BJ (cell line): ENCODE measurements around the gene WSCD1. TPM values are rescaled to one million over a fixed set of nuclear protein-coding genes. Genes with fewer than 3 reads are reported as not detected.

ENCODE experiments used
- CTCF ChIA-PET: fragments of 350-600 bp; formaldehyde crosslinking; extraction: SDS; loops from one replicate; lab custom pipeline; 2021; ENCODE audit warnings: antibody characterized with exemption, inconsistent platforms; lab: Yijun Ruan, JAX
- POLR2A ChIA-PET: fragments of 300-600 bp; sonication (Branson Sonifier 250); formaldehyde crosslinking; extraction: SDS; loops from one replicate; lab custom pipeline; 2021; ENCODE audit warnings: antibody characterized with exemption; lab: Charles Lee
- DNase-seq: peaks from one replicate; pipeline ENCODE4 v3.0.0-alpha.2; 2011; ENCODE audit warnings: low read depth
- H3K27me3 ChIP-seq: 2 replicates; pipeline ENCODE4 v1.6.0; 2011; ENCODE audit warnings: low read length; ENCODE audit not compliant: control insufficient read depth, insufficient read depth
- H3K36me3 ChIP-seq: 2 replicates; pipeline ENCODE4 v1.5.1; 2011; ENCODE audit warnings: low read length; ENCODE audit not compliant: control insufficient read depth, insufficient read depth
- H3K4me3 ChIP-seq: 2 replicates; pipeline ENCODE4 v1.5.1; 2011; ENCODE audit warnings: low read depth, mild to moderate bottlenecking, control low read depth, low read length
- polyA plus RNA-seq: library from polyadenylated mRNA; depleted of rRNA; stranded (reverse); fragments of >200 nt; gene quantifications from 2 replicates; pipeline ENCODE4 v1.2.3, GENCODE V29; 2011
- TF ChIP-seq, protein P1 (sequence below): IDR thresholded peaks from 2 replicates; pipeline ENCODE4 v1.5.1; 2011; ENCODE audit warnings: low read depth, mild to moderate bottlenecking, control low read depth, inconsistent platforms, low read length, moderate library complexity; ENCODE audit not compliant: insufficient read depth

The WSCD1 gene
- polyA plus RNA-seq, 1 experiment: 1.0 TPM

DNA sequence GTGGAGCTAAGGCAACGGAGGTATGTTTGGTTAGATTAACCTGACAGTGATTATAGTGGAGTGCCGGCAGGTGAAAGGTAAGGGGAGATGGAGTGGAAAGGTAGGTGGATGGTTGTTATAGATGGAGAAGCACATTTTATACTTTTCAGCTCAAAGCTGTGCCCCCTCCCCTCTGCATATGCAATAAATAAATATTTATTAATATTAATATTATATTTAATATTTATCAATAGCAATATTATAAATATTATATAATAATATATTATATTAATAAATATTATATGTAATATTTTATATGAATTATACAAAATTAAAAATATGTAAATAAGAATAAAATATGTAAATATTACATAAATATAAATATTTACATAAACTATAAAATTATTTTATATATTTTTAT, 70.0 kb downstream of the WSCD1 start:
- no peaks in the 10 kb centered on the region for H3K27me3 ChIP-seq
- H3K36me3 ChIP-seq: no peaks in the 10 kb centered on the region
- ChIA-PET POLR2A (no interaction called here), CTCF (no interaction called here)
- no peak overlapping the region for H3K4me3 ChIP-seq
- TF ChIP-seq, protein P1, sequence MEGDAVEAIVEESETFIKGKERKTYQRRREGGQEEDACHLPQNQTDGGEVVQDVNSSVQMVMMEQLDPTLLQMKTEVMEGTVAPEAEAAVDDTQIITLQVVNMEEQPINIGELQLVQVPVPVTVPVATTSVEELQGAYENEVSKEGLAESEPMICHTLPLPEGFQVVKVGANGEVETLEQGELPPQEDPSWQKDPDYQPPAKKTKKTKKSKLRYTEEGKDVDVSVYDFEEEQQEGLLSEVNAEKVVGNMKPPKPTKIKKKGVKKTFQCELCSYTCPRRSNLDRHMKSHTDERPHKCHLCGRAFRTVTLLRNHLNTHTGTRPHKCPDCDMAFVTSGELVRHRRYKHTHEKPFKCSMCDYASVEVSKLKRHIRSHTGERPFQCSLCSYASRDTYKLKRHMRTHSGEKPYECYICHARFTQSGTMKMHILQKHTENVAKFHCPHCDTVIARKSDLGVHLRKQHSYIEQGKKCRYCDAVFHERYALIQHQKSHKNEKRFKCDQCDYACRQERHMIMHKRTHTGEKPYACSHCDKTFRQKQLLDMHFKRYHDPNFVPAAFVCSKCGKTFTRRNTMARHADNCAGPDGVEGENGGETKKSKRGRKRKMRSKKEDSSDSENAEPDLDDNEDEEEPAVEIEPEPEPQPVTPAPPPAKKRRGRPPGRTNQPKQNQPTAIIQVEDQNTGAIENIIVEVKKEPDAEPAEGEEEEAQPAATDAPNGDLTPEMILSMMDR: no peak
- no peak for DNase-seq

DNA sequence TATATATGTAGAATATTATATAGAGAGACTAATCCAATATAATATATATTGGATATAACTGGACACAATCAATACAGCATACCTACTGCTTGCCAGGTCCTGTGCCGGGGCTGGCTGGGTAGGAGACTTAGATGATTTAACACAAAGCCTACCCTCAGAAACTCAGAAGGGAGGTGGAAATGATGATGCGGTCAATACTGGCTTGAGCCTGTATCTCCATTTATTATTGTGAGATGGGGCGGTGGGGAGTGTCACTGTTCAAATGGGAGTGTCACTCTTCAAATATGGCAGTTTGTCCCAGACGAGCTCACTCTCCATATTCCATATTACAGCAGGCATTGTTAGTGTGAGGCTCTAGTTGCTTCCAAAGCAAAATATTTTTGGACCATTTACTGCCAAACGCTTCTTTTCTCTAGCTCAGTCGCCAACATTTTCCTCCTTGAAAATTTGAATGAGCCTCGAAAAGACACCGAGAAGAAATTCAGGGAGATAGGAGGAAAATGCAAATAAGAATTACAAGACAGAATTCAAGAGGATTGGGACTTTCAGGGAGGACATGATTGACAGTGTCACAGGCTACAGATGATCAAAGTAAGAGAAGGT, 70.7 kb downstream of the WSCD1 start:
- TF ChIP-seq, protein P1: no peak
- ChIA-PET POLR2A (no interaction called here), CTCF (no interaction called here)
- H3K4me3 ChIP-seq: no peak overlapping the region
- H3K36me3 ChIP-seq: no peaks in the 10 kb centered on the region
- no peak for DNase-seq
- no peaks in the 10 kb centered on the region for H3K27me3 ChIP-seq

- Histone ChIP-seq H3K27me3 (no peaks in the 10 kb centered on the region), H3K36me3 (no peaks in the 10 kb centered on the region), H3K4me3 (no peak overlapping the region)
- POLR2A ChIA-PET: no interaction called here
- TF ChIP-seq, protein P1: no peak
- no peak for DNase-seq
- CTCF ChIA-PET: no interaction called here
Measured at GRCh38 chr17:6142701-6143100, 72.5 kb downstream of the WSCD1 start.

DNA sequence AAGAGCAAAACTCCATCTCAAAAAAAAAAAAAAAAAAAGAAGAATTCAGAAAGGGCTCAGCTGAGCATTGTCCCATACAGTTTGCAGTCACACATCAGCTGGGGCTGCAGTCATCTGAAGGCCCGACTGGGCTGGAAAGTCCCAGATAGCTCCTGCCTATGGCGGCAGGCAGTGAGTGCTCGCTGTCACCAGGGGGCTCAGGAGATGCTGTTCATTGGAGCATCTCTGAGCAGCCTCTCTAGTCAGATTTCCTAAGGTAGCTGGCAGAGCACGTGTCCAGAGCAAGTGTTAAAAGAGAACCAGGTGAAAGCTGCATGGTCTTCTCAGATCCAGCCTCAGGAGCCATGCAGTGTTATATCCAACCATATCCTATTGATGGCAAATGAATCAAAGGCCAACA, 75.8 kb downstream of the WSCD1 start:
- Histone ChIP-seq H3K36me3 (no peaks in the 10 kb centered on the region), H3K4me3 (no peak overlapping the region), H3K27me3 (no peaks in the 10 kb centered on the region)
- no peak for DNase-seq
- TF ChIP-seq, protein P1: no peak
- CTCF ChIA-PET: no interaction called here
- POLR2A ChIA-PET: no interaction called here

DNA sequence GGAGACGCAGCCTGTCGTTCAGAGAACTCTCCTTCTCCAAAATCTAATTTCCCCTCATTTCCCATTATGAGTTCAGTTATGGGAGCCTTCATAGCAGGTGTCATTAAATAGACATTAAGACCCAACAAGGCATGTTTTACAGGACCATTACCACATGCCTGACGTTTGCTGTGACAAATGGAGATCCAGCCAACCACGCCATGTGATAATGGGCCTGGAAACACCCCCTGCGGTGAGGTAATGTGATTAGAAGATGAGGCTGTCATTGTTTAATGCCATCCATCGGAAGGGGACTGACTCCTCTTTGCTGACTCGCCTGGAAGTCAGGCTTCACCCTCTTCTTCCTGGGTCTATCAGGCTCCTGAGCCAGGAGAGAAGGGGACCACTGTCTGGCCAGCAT, 76.9 kb downstream of the WSCD1 start:
- TF ChIP-seq, protein P1: no peak
- Histone ChIP-seq H3K36me3 (no peaks in the 10 kb centered on the region), H3K4me3 (no peak overlapping the region), H3K27me3 (no peaks in the 10 kb centered on the region)
- ChIA-PET POLR2A (no interaction called here), CTCF (no interaction called here)
- no peak for DNase-seq
